ENCODE measurements around the gene FOCAD.
"Not testable (repeated sequence)": the region's sequence is repeated elsewhere in the genome, so short reads cannot be mapped to it uniquely, and the experiment has no call there.

The FOCAD gene

GRCh38 chr9:20684035-20684874 lies at the start of gene FOCAD:
FOCAD (plus strand) TSS chr9:20684259; CDS start chr9:20715354, 31,095 bp downstream.
- peak; percentile 97 to 100 (median 99) for DNase-seq

- DNase-seq: no peak
These were observed 49.2 kb upstream of the FOCAD start for GRCh38 chr9:20634895-20635294.

GRCh38 chr9:20636888-20637440 lies 47.1 kb upstream of the FOCAD start:
- DNase-seq: no peak

- no peak for DNase-seq
These were observed 43.5 kb upstream of the FOCAD start for GRCh38 chr9:20640331-20641187.

GRCh38 chr9:20642045-20642444 lies 42.0 kb upstream of the FOCAD start:
- no peak for DNase-seq

GRCh38 chr9:20643660-20644059 lies 40.4 kb upstream of the FOCAD start:
- no peak for DNase-seq

GRCh38 chr9:20646656-20647055 lies 37.4 kb upstream of the FOCAD start:
- DNase-seq: no peak

GRCh38 chr9:20649381-20649780 lies 34.7 kb upstream of the FOCAD start:
- DNase-seq: no peak

- no peak for DNase-seq
These were observed 33.7 kb upstream of the FOCAD start for GRCh38 chr9:20650313-20650712.

GRCh38 chr9:20650750-20651299 lies 33.2 kb upstream of the FOCAD start:
- no peak for DNase-seq

GRCh38 chr9:20651939-20652338 lies 32.1 kb upstream of the FOCAD start:
- DNase-seq: peak; percentile 44 to 61 (median 60)

- DNase-seq: not testable (repeated sequence)
These were observed 25.8 kb upstream of the FOCAD start for GRCh38 chr9:20658246-20658667.

- no peak for DNase-seq
These were observed 25.2 kb upstream of the FOCAD start for GRCh38 chr9:20658677-20659473.

GRCh38 chr9:20659474-20659967 lies 24.5 kb upstream of the FOCAD start:
- DNase-seq: no peak

GRCh38 chr9:20662156-20662555 lies 21.9 kb upstream of the FOCAD start:
- no peak for DNase-seq

GRCh38 chr9:20663133-20663532 lies 20.9 kb upstream of the FOCAD start:
- no peak for DNase-seq

- no peak for DNase-seq
These were observed 19.6 kb upstream of the FOCAD start for GRCh38 chr9:20664501-20664900.

GRCh38 chr9:20670395-20670794 lies 13.7 kb upstream of the FOCAD start:
- no peak for DNase-seq

- no peak for DNase-seq
These were observed 12.4 kb upstream of the FOCAD start for GRCh38 chr9:20671635-20672034.

- not testable (repeated sequence) for DNase-seq
These were observed 10.5 kb upstream of the FOCAD start for GRCh38 chr9:20673537-20673936.

- DNase-seq: no peak
These were observed 2.6 kb upstream of the FOCAD start for GRCh38 chr9:20681467-20681866.
